Measurements from ENCODE around the gene CLSTN1. TPM values are rescaled to one million over a fixed set of nuclear protein-coding genes. Genes with fewer than 3 reads are reported as not detected.
A peak's percentile ranks its signal among the peaks of the same experiment; 100 is the strongest.

Gene CLSTN1
- polyA plus RNA-seq, 3 donors: 5.2 to 25.2 (median 5.3) TPM

DNA sequence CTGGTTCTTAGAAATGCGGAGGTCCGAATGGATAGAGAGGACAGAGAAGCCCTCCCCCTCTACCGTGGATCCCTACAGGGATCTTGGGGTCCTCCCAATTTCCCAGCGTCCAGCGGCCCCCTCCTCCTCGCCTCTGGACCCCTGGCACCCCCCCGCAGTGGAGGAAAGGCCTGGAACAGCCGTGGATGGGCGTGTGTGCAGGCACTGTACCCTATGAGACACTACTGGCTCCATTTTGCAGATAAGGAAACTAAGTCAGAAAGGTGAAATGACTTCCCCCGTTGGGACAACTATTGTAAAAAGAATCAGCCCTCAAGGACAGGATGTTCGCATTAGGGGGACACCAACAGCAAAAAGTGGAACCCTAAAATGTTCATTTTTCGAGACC lies 931 bp upstream of the CLSTN1 start:
- H3K27ac ChIP-seq (ENCODE audit: low read depth in 1 of 2, low read length in 2 of 2): peak overlapping the region in 1 of 2 donors; percentile 15
- TF ChIP-seq, protein P1, sequence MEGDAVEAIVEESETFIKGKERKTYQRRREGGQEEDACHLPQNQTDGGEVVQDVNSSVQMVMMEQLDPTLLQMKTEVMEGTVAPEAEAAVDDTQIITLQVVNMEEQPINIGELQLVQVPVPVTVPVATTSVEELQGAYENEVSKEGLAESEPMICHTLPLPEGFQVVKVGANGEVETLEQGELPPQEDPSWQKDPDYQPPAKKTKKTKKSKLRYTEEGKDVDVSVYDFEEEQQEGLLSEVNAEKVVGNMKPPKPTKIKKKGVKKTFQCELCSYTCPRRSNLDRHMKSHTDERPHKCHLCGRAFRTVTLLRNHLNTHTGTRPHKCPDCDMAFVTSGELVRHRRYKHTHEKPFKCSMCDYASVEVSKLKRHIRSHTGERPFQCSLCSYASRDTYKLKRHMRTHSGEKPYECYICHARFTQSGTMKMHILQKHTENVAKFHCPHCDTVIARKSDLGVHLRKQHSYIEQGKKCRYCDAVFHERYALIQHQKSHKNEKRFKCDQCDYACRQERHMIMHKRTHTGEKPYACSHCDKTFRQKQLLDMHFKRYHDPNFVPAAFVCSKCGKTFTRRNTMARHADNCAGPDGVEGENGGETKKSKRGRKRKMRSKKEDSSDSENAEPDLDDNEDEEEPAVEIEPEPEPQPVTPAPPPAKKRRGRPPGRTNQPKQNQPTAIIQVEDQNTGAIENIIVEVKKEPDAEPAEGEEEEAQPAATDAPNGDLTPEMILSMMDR (IDR thresholded peaks at IDR 0.05): no peak
- H3K4me1 Mint-ChIP-seq: peaks cover 43% of the 10 kb centered on the region
- H4K20me1 ChIP-seq (ENCODE audit: insufficient read depth, low read length): no peaks in the 10 kb centered on the region
- H3K4me3 Mint-ChIP-seq: peak overlapping the region; percentile 81 to 85
- H3K9ac ChIP-seq (ENCODE audit: insufficient read depth, low read length, poor library complexity, severe bottlenecking): no peak overlapping the region
- H3K9me3 Mint-ChIP-seq: peaks cover 0 to 3% (median 0%) of the 10 kb centered on the region in 7 donors
- H3K27me3 Mint-ChIP-seq (ENCODE audit: low read depth in 3 of 3): peaks cover 2 to 10% (median 8%) of the 10 kb centered on the region in 3 donors
- peaks cover 26% of the 10 kb centered on the region for H3K79me2 ChIP-seq (ENCODE audit: insufficient read depth, low read length)
- peaks cover 34 to 41% of the 10 kb centered on the region in 2 donors for H3K4me1 ChIP-seq (ENCODE audit: control insufficient read depth in 1 of 2, insufficient read depth in 2 of 2, low read length in 2 of 2)
- H3K36me3 Mint-ChIP-seq: peaks cover 0 to 2% of the 10 kb centered on the region in 2 donors
- H3K4me3 ChIP-seq (replicated peaks in 1 of 3; ENCODE audit: low read depth in 2 of 3, low read length in 3 of 3): peak overlapping the region in 1 of 3 experiments; percentile 78
- no peaks in the 10 kb centered on the region for H3K36me3 ChIP-seq (replicated peaks in 1 of 2; ENCODE audit: control insufficient read depth in 1 of 2, insufficient read depth in 2 of 2, low read length in 2 of 2)
- intact Hi-C loops (cut with micrococcal nuclease): no loop called here
- H3K9me3 ChIP-seq (replicated peaks in 1 of 2; ENCODE audit: control insufficient read depth in 1 of 2, insufficient read depth in 1 of 2, low read length in 2 of 2): no peaks in the 10 kb centered on the region
- peak overlapping the region; percentile 84 for H3K4me2 ChIP-seq (replicated peaks; ENCODE audit: extremely low read depth, low read length, poor library complexity, severe bottlenecking)
- H3K27ac Mint-ChIP-seq: peak overlapping the region in 6 of 7 donors; percentile 26 to 79 (median 36)
- DNase-seq: no peak
- no peaks in the 10 kb centered on the region for H3K27me3 ChIP-seq (ENCODE audit: control insufficient read depth in 2 of 2, insufficient read depth in 2 of 2, low read length in 2 of 2)
- WGBS (ENCODE audit: insufficient coverage): 32% methylated on average over 6 of the region's 12 CpGs
- H2AFZ ChIP-seq (ENCODE audit: insufficient read depth, low read depth, low read length, poor library complexity, severe bottlenecking): peak overlapping the region; percentile 90

DNA sequence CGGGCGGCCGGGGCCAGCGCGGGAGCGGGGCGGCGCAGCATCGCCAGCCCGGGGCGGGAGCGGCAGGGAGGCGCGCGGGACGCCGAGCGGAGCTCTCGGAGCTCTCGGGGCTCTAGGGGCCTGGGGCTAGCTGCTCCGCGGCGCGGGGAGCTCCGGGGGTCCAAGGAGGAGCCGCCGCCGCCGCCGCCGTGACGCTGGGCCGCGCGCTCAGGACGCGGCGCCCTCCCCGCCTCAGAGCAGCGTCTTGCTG lies 147 bp downstream of the CLSTN1 start:
- H3K4me3 ChIP-seq (replicated peaks in 1 of 3; ENCODE audit: low read depth in 2 of 3, low read length in 3 of 3): peak overlapping the region; percentile 62 to 80 (median 78)
- no peak overlapping the region for H3K27ac Mint-ChIP-seq

More for the DNA sequence above, 147 bp downstream of the CLSTN1 start:
- Histone ChIP-seq H3K27ac (ENCODE audit: low read depth in 1 of 2, low read length in 2 of 2) (no peak overlapping the region), H3K79me2 (ENCODE audit: insufficient read depth, low read length) (peaks cover 37% of the 10 kb centered on the region), H2AFZ (ENCODE audit: insufficient read depth, low read depth, low read length, poor library complexity, severe bottlenecking) (peak overlapping the region; percentile 79), H3K36me3 (replicated peaks in 1 of 2; ENCODE audit: control insufficient read depth in 1 of 2, insufficient read depth in 2 of 2, low read length in 2 of 2) (no peaks in the 10 kb centered on the region), H3K4me1 (ENCODE audit: control insufficient read depth in 1 of 2, insufficient read depth in 2 of 2, low read length in 2 of 2) (peaks cover 34 to 41% of the 10 kb centered on the region in 2 donors), H3K9ac (ENCODE audit: insufficient read depth, low read length, poor library complexity, severe bottlenecking) (peak overlapping the region; percentile 69), H3K27me3 (ENCODE audit: control insufficient read depth in 2 of 2, insufficient read depth in 2 of 2, low read length in 2 of 2) (no peaks in the 10 kb centered on the region), H3K9me3 (replicated peaks in 1 of 2; ENCODE audit: control insufficient read depth in 1 of 2, insufficient read depth in 1 of 2, low read length in 2 of 2) (no peaks in the 10 kb centered on the region), H4K20me1 (ENCODE audit: insufficient read depth, low read length) (no peaks in the 10 kb centered on the region), H3K4me2 (replicated peaks; ENCODE audit: extremely low read depth, low read length, poor library complexity, severe bottlenecking) (peak overlapping the region; percentile 84)
- Mint-ChIP-seq H3K4me3 (peak overlapping the region; percentile 57 to 64), H3K4me1 (peaks cover 50% of the 10 kb centered on the region), H3K9me3 (peaks cover 0 to 3% (median 0%) of the 10 kb centered on the region in 7 donors), H3K36me3 (peaks cover 0 to 2% of the 10 kb centered on the region in 2 donors), H3K27me3 (ENCODE audit: low read depth in 3 of 3) (peaks cover 0 to 10% (median 8%) of the 10 kb centered on the region in 3 donors)
- TF ChIP-seq, protein P1 (IDR thresholded peaks at IDR 0.05): no peak
- under 1% methylated on average over 37 of the region's 40 CpGs for WGBS (ENCODE audit: insufficient coverage)
- DNase-seq: no peak
- intact Hi-C loops (cut with micrococcal nuclease): no loop called here

All from CD14-positive monocyte (primary cell).